GM19035 (cell line): Measurements from ENCODE around the gene ADM5.

Source experiments
- ATAC-seq: cut with Tn5 transposase; IDR thresholded peaks from one replicate; pipeline ENCODE4 v1.9.1; 2021; ENCODE audit not compliant: unreplicated experiment

ADM5 gene

GRCh38 chr19:49658139-49658517 lies 31.3 kb upstream of the ADM5 start:
- no peak for ATAC-seq

DNA sequence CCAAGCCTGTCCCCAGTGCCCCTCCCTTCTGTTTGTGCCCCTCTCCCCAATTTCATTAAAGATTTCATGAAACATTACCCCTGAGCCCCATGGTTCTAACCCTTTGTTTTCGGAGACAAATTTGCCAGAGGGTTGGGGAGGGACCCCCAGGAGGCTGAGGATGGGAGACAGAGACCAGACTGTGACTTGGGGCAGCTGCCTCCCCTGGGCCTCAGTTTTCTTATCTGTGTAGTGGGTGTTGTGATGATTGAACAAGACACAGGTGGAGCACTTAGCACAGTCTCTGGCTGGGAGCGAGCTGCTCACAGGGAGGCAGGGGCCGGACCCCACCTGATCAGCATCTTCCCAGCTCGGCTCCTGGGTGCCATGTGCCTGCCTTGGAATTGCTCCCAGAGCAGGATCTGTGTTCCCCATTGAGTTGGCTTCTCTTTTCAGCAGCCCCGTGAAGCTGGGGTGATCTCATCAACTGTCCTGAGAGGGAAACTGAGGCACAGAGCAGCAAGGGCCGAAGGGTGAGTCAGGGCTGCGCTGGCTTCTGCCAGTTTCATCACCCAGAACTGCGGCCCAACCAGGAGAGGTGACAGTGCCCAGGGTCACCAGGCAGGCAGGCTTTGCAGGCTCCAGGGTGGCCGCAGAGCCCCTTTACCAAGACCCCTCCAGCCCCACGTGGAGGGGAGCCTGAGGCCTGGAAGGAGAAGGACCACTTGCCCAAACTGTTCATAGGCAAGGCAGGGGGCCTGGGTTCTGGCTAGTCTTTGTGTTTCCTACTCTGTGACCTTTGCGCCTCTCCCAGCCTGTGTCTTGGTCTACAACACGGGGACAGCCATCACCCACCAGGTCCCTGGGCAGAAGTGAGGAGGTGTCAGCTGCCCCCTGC lies 30.6 kb upstream of the ADM5 start:
- ATAC-seq: no peak

- ATAC-seq: no peak
Observed at GRCh38 chr19:49660338-49660961, 28.9 kb upstream of the ADM5 start.

GRCh38 chr19:49662011-49662410 lies 27.4 kb upstream of the ADM5 start:
- no peak for ATAC-seq

GRCh38 chr19:49663224-49663623 lies 26.2 kb upstream of the ADM5 start:
- no peak for ATAC-seq

DNA sequence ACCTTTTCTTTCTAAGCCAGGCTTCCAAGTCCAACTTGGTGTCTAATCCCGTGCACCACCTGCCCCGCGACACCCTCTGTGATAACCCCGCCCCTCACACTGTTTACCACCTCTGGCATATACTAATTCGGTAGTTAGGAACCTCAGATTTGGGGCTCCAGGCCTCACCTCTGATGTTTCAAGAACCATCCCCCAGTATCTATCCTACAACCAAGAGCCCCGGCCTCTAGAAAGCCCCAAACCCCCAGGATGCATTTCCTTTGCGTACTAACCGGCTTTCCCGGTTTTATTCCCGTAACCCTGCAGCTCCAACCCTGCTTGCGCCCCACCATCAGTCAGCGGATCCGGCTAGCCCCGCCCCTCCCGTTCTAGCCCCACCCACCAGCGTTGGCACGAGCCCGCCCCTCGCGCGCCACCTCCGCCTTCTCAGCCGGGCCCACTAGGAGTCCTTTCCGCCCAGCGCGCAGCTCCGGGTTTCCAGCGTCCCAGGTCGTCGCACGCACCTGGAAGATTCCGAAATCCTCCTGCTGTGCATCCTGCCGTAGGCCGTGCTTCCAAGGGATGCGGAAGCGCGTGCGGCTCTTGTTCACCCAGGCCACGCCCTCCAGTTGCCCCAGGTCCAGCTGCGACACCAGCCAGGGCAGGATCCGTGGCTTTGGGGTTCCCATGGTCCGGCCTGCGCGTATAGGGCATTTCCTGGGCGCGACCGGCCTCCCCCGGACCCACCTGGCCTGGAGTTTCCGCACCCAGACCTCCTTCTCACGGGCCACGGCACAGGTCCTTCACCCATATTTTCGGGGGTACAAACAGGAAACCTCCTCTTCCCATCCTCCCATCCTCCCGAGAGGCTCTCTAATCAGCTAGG lies 25.0 kb upstream of the ADM5 start:
- ATAC-seq: peak; percentile 44

DNA sequence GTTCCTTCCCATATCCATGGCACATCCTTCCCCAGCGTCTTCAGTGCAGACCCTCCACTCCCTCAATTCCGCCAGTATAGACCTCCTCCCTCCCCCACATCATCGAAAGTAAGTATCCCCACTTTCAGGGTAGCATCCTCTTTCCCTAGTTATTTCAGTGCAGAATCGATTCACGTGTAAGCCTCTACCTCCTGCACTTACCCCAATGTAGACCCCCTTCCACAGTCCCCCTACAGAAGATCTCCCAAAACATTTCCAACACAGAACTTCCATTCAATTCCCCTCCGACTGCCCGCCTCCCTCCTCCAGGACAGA lies 24.4 kb upstream of the ADM5 start:
- no peak for ATAC-seq

- peak; percentile 81 for ATAC-seq
Observed at GRCh38 chr19:49665351-49666119, 23.9 kb upstream of the ADM5 start, which contains the start of the genes BCL2L12 and IRF3. BCL2L12 (plus strand) TSS chr19:49665933; CDS start chr19:49666693, 760 bp downstream. IRF3 (minus strand) TSS chr19:49665857; CDS start chr19:49664838, 1,019 bp downstream.

- no peak for ATAC-seq
Observed at GRCh38 chr19:49666120-49666444, 23.3 kb upstream of the ADM5 start.

- no peak for ATAC-seq
Observed at GRCh38 chr19:49667473-49667872, 21.9 kb upstream of the ADM5 start.

GRCh38 chr19:49669516-49669915 lies 19.9 kb upstream of the ADM5 start:
- no peak for ATAC-seq

GRCh38 chr19:49672131-49672919 lies 17.1 kb upstream of the ADM5 start:
- ATAC-seq: no peak

DNA sequence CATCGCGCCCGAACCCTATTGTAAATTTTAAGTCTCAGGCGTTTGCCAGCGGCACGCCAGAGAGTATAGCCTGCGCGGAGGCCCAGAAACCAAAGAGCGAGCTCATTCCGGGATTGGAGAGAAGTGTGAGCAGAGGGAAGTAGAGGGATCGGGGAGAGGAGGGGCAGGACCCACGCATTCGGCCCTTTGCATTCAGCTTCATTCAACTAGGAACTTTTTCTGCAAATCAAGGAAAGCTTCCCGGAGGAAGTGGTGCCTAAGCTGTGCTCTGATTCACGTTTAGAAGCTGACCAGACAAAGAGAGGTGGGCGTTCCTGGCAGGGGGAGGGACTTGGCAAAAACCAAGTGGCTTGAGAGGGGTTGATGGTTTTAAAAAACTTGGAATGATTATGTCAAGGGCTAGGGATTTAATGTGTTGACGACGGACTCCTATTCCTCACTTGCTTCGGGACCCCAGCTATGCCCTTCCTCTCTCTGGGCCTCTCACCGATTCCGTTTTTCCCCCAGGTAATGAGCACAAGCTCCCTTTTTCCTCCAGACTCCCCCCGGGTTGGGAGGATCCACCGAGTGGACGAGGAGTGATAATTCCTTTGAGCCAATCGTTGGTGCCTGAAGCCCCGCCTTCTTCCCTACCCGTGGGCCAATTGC lies 13.1 kb upstream of the ADM5 start:
- peak; percentile 18 for ATAC-seq

- ATAC-seq: peak; percentile 68
Observed at GRCh38 chr19:49676784-49677230, 12.6 kb upstream of the ADM5 start.

DNA sequence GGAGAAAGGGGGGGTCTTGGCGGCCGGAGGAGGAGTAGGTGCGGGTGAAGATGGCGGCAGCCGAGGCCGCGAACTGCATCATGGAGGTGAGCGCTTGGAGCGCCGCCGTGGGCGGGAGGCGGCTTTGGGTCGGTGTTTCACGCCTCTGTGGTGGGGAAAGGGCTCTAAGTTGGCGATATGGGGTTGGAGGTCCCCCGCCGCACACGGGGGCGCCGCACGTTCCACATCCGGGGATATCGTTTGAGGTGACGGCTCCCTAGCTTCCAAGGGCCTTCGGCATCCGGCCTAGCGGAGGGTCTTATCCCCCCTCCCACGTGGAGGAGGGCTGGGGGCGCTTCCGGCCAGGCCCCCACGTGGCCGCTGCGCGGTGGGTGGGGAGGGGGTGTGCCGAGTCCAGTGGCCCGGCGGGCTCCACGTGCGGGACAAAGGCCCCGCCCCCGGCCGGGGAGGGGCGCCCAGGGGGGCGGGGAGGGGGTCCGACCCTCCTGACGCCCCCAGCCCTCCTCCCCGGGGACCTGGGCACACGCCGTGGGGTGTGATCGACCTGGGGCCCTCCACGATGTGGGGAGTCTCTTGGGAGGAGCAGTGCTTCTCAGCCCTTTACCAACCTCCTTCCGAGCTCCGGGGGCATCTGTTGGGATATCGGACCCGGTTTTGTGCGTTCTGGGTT lies 12.0 kb upstream of the ADM5 start, which contains the start of gene PRMT1:
Gene PRMT1 (plus strand): TSS at position 41 of the 670 bp plus-strand sequence. CDS start 10 bp downstream, at position 51.
- no peak for ATAC-seq

GRCh38 chr19:49677901-49678674 lies 11.3 kb upstream of the ADM5 start:
- no peak for ATAC-seq

GRCh38 chr19:49678985-49679770 lies 10.2 kb upstream of the ADM5 start:
- ATAC-seq: no peak
